HG02571 (cell line): ENCODE data around the gene LIPN.

Source experiments
- ATAC-seq: cut with Tn5 transposase; IDR thresholded peaks from one replicate; pipeline ENCODE4 v1.9.1; 2021; ENCODE audit warnings: mild to moderate bottlenecking, moderate library complexity; ENCODE audit not compliant: unreplicated experiment

The LIPN gene

GRCh38 chr10:88783724-88784123, 23.9 kb downstream of the LIPN start:
- no peak for ATAC-seq

GRCh38 chr10:88786032-88786770, 26.4 kb downstream of the LIPN start:
- ATAC-seq: no peak

GRCh38 chr10:88787463-88787862, 27.6 kb downstream of the LIPN start:
- ATAC-seq: no peak

- ATAC-seq: no peak
These were observed 29.1 kb downstream of the LIPN start for GRCh38 chr10:88788924-88789323.

GRCh38 chr10:88791924-88792323, 32.1 kb downstream of the LIPN start:
- ATAC-seq: no peak

GRCh38 chr10:88792661-88793060, 32.8 kb downstream of the LIPN start:
- ATAC-seq: no peak

GRCh38 chr10:88793712-88794299, 34.0 kb downstream of the LIPN start:
- no peak for ATAC-seq

- ATAC-seq: no peak
These were observed 34.9 kb downstream of the LIPN start for GRCh38 chr10:88794731-88795130.

GRCh38 chr10:88800152-88801125, 40.6 kb downstream of the LIPN start:
- no peak for ATAC-seq

- ATAC-seq: no peak
These were observed 42.9 kb downstream of the LIPN start, which contains the start of gene LIPM for GRCh38 chr10:88802523-88803285. Gene LIPM, plus strand, starts transcription at chr10:88802730. Its CDS starts 167 bp downstream, at chr10:88802897.

- no peak for ATAC-seq
These were observed 43.8 kb downstream of the LIPN start for GRCh38 chr10:88803641-88804040.

- no peak for ATAC-seq
These were observed 44.4 kb downstream of the LIPN start for GRCh38 chr10:88804083-88804812.

GRCh38 chr10:88805361-88805760, 45.5 kb downstream of the LIPN start:
- no peak for ATAC-seq

- ATAC-seq: no peak
These were observed 46.1 kb downstream of the LIPN start for GRCh38 chr10:88805924-88806323.

- no peak for ATAC-seq
These were observed 49.8 kb downstream of the LIPN start for GRCh38 chr10:88809621-88810020.

GRCh38 chr10:88810196-88810961, 50.6 kb downstream of the LIPN start:
- no peak for ATAC-seq

- ATAC-seq: no peak
These were observed 53.4 kb downstream of the LIPN start for GRCh38 chr10:88813200-88813599.

GRCh38 chr10:88819290-88819689, 59.5 kb downstream of the LIPN start:
- no peak for ATAC-seq

GRCh38 chr10:88820748-88821401, 61.1 kb downstream of the LIPN start:
- no peak for ATAC-seq
